NK-92 treated with Interleukin-12 subunit alpha and Interleukin-12 subunit beta, amount 100 ng/mL, for 24 hours (cell line): ENCODE results near the gene ETV4.

Source experiments
- DNase-seq: peaks from one replicate; lab custom pipeline; 2025; lab: John Stamatoyannopoulos, UW

The ETV4 gene

GRCh38 chr17:43543771-43544575 lies 2.2 kb downstream of the ETV4 start:
- DNase-seq, result no peak

- no peak for DNase-seq
Measured at GRCh38 chr17:43543300-43543699, 2.8 kb downstream of the ETV4 start.

GRCh38 chr17:43542859-43543258 lies 3.3 kb downstream of the ETV4 start:
- no peak for DNase-seq

GRCh38 chr17:43540821-43541674 lies 5.1 kb downstream of the ETV4 start:
- DNase-seq, result no peak

GRCh38 chr17:43536236-43536992 lies 9.7 kb downstream of the ETV4 start:
- DNase-seq, result no peak

GRCh38 chr17:43534909-43535308 lies 11.2 kb downstream of the ETV4 start:
- no peak for DNase-seq

- DNase-seq, result no peak
Measured at GRCh38 chr17:43533699-43534098, 12.4 kb downstream of the ETV4 start.

GRCh38 chr17:43532581-43532980 lies 13.6 kb downstream of the ETV4 start:
- DNase-seq, result no peak

- DNase-seq, result no peak
Measured at GRCh38 chr17:43531955-43532354, 14.2 kb downstream of the ETV4 start.

- DNase-seq, result no peak
Measured at GRCh38 chr17:43531082-43531378, 15.1 kb downstream of the ETV4 start.

GRCh38 chr17:43530288-43531081 lies 15.7 kb downstream of the ETV4 start:
- no peak for DNase-seq

GRCh38 chr17:43529947-43530287 lies 16.2 kb downstream of the ETV4 start:
- no peak for DNase-seq

GRCh38 chr17:43528988-43529814 lies 16.9 kb downstream of the ETV4 start:
- DNase-seq, result no peak

- no peak for DNase-seq
Measured at GRCh38 chr17:43528319-43528987, 17.7 kb downstream of the ETV4 start.

- no peak for DNase-seq
Measured at GRCh38 chr17:43526886-43527648, 19.1 kb downstream of the ETV4 start.

- no peak for DNase-seq
Measured at GRCh38 chr17:43524945-43525575, 21.1 kb downstream of the ETV4 start.

GRCh38 chr17:43521389-43521788 lies 24.8 kb downstream of the ETV4 start:
- DNase-seq, result no peak

- no peak for DNase-seq
Measured at GRCh38 chr17:43517615-43518386, 28.3 kb downstream of the ETV4 start.
